GM19328 (cell line): ENCODE measurements around the gene AP2A1.

Experiments
- ATAC-seq: cut with Tn5 transposase; IDR thresholded peaks from one replicate; pipeline ENCODE4 v1.9.1; 2021; ENCODE audit warnings: mild to moderate bottlenecking, moderate library complexity; ENCODE audit not compliant: unreplicated experiment

Gene AP2A1

DNA sequence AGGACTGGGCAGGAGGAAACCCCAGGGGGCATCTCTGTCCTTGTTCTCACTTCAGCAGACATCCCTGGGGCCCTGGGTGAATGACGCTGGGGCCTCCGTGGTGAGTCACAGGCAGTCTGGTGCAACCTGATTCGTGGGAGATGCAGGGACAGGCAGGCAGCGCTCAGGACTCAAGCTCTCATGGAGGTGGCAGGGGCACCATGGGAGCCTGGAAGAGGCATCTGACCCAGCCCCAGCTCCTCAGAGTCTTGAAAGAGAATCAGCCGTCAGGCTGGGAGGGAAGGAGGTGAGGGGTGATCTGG lies 70.2 kb downstream of the AP2A1 start:
- no peak for ATAC-seq

DNA sequence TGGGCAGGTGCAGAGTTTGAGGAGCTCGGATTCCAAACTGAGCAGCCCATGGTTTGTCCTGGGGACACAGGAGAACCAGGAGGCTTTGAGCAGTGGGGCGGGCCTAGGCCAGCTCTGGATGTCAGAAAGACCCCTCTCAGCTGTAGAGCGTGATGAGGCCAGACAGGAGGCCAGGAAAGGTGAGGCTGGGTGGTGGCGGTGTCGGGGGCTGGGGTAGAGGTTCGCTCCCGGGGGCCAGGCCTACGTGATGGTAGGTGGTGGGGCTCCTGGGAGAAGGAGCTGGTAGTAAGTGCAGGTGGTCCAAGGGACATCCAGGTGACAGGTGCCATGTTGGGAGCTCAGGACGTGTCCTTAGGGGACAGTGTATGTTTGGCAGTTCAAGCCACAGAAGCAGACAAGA lies 70.6 kb downstream of the AP2A1 start:
- no peak for ATAC-seq

DNA sequence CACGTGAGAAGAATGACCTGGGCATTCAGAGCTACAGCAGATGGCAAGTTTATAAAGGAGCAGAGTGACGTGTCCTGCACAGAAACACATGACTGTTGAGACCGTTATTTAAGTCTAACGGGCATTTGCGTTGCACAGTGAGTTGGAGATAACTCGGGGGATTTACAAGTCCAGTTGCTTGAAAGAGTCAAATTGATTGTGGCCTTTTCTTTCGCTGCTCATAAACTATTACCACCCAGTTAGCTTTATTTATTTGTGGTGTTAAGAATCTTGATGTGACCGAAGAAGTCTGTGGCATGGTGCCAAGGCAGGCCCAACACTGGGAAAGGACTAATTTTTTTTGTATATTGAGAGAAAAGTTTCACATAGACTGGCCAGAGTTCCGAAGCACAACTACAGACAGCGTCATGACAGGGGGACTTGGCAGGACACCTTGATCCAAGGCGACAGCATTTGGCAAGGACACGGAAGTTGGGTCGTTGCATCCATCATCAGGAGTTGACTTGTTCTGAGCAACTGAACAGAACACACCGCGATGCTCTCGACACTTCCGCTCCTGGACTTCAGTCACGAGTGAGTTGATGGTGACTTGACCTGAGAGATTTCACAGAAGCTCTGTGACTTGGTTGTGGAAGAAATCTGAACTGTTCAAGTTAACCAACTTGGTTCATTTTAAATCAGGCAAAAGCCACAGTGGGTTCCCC lies 72.2 kb downstream of the AP2A1 start:
- no peak for ATAC-seq

DNA sequence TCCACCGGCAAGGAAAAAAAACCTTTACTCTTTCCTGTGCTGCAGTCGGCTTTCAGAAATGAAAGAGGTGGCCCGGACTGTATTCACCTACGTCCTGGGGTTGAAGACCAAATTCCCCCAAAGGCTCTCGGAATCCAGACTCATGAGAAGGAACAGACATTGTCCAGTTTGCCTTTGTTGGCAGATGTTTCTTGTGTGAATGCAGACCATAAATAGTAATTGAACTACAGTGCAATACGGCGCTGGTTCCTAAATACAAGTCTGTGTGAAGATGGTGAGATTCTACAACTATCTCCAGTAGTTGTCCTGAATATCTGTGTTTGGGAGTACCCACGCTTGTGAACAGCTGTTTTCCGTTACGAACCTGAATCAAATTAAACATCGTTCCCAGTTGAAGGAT lies 72.9 kb downstream of the AP2A1 start:
- ATAC-seq: no peak

DNA sequence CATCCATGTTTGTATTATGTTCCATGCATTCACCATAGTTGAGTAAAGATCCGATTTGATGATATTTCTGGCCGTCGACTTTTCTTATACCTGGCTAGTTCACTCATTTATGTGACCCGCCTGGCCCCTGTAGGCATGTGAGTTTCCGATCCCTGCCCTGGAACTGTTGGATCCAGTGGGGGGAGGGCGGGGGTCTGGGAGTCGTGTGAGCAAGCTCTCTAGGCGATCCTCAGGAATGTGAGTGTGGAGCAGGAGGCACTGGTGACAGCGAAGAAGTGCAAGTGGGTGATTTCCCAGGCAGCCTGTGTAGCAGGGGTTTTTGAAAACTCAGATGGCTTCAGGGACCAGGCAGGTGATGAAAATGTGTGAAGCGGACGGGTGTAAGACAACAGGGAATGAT lies 73.5 kb downstream of the AP2A1 start:
- ATAC-seq: no peak

DNA sequence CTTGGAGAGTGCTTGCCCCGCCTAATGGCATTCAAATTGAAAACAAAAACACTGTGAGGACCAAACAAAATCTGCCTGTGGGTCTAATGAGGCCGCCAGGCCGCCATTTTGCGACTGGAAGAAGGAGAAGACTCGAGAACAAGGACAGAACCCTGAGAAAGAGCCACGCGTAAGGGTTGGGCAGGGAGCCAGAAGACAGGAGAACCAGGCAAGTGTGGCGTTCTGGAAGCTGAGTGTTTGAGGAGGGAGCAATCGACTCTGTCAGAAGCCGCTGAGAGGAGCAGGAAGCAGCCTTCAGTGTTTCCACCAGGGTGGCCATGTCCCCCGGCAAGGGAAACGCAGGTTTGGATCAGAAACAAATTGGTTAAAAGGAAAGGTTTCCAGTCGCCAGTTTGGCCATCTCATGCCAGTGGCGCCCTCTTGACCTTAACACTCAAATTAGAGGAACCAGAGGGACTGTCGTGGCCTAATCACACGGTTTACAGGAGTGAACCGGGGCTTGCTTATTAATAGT lies 74.0 kb downstream of the AP2A1 start:
- ATAC-seq: no peak

DNA sequence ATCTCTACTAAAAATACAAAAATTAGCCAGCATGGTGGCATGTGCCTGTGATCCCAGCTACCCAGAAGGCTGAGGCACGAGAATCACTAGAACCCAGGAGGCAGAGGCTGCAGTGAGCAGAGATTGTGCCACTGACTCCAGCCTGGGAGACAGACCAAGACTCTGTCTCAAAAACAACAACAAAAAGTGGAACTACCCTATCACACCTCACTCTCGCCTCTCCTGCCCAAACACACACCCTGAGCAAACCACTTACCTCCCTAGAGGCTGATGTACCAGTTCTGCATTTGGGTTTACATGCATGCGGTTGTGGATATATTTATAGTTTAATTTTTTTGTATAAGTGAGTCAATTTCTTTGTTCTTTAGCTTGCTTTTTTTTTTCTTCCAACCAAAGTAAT lies 76.5 kb downstream of the AP2A1 start:
- ATAC-seq: no peak

DNA sequence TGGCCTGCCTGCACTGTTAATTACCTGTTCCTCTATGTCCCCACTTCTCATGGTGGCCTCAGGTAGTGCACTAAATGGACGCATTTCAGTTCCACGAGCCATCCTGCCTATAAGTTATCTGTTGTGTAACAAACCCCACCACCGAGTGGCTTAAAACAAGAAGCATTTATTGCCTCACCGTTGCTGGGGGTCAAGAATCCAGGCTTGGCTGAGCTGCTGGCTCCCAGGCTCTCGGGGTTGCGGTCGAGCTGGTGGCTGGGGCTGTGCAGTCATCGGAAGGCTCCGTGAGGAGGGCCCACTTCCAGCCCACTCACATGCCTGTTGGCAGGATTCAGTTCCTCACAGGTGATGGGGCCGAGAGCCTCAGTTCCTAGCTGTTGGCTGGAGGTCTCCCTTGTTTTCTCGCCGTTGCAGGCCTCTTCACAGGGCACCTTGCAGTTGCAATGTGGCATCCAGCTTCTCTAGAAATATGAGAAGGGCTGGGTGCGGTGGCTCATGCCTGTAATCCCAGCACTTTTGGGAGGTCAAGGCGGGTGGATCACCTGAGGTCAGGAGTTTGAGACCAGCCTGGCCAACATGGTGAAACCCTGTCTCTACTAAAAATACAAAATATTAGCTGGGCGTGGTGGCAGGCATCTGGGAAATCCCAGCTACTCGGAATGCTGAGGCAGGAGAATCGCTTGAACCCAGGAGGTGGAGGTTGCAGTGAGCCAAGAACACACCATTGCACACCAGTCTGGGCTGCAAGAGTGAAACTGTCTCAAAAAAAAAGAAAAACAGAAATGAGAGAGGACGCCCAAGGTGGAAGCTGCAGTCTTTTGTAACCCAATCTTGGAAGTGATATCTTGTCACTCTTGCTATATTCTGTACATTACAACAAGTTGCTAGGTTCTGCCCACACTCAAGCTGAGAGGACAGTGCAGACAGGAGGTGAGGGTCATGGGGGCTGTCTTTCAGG lies 77.6 kb downstream of the AP2A1 start:
- no peak for ATAC-seq

DNA sequence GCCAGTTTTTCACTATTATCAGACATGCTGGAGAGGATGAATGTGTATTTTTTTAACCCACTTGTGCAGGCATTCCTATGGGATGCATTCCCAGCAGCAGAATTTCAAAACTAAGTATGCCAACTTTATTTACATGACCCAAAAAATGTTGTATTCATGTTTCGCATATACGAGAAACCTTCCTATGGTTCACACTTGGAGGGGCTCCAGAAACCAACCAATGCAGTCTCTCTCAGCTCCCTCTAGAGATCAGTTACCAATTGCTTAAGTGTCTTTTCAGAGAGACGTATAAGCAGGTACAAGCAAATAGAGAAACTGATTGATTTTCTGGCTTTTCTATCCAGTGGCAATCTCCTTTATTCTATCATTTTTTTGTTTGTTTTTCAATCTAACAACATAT lies 78.6 kb downstream of the AP2A1 start:
- no peak for ATAC-seq

DNA sequence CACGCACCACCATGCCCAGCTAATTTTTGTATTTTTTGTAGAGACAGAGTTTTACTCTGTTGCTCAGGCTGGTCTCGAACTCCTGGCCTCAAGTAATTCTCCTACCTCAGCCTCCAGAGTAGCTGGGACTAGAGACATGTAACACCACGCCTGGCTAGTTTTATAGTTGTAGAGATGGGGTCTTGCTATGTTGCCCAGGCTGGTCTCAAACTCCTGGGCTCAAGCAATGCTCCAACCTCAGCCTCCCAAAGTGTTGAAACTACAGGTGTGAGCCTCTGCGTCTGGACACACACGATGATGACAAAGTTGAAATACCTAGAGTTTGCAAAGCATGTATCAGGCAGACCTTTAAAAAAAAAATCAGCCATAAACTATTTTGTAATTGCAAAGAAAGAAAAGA lies 79.6 kb downstream of the AP2A1 start:
- no peak for ATAC-seq

DNA sequence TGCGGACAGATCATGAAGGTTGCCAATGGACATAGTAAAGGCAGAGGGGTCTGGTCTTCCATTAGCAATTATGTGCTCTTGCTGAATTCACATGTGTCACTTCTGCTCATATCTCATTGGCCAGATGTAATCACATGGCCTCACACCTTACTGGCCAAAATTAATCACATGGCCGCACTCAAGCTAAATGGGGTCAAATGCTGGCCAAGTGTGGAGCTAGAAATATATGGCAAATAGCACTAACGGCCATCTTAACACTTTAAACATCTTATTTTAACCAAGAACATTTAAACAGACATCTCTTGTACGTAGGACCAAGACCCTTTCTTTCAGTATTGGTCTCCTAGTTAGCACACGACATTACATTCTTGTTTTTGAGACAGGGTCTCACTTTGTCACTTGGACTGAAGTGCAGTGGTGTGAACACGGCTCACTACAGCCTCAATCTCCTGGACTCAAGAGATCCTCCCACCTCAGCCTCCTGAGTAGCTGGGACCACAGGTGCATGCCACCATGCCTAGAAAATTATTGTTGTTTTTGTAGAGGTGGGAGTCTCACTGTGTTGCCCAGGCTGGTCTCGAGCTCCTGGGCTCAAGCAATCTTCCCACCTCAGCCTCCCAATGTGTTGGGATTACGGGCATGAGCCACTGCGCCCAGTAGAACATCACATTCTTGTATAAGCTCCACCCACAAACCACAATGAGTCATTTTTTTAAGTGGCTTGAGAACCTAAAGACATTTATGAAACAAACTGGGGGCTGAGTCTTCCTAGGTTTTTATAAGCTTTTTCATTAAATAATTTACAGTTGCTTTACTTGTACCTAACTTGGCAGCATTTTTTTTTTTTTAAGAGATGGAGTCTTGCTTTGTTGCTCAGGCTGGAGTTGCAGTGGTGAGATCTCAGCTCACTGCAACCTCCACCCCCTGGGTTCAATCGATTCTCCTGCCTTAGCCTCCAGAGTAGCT lies 81.2 kb downstream of the AP2A1 start:
- ATAC-seq: no peak

DNA sequence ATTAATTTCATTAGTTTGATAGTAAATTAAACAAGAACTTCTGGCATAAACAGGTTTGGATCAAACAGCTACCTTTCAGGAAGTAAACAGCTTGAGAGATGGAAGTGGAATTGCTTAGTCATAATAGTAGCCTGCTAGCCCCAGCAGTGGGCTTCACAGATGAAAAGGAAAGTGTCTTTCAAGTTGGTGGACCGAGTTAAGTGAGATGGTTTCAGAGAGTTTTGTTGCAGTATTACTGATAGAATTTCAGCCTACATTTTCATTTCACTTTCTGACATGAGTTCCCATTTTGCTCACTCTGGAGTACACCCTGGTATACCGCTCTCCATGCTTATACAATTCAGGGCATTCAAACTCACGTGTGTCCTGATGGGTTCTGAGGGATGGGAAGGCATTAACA lies 82.1 kb downstream of the AP2A1 start:
- no peak for ATAC-seq

DNA sequence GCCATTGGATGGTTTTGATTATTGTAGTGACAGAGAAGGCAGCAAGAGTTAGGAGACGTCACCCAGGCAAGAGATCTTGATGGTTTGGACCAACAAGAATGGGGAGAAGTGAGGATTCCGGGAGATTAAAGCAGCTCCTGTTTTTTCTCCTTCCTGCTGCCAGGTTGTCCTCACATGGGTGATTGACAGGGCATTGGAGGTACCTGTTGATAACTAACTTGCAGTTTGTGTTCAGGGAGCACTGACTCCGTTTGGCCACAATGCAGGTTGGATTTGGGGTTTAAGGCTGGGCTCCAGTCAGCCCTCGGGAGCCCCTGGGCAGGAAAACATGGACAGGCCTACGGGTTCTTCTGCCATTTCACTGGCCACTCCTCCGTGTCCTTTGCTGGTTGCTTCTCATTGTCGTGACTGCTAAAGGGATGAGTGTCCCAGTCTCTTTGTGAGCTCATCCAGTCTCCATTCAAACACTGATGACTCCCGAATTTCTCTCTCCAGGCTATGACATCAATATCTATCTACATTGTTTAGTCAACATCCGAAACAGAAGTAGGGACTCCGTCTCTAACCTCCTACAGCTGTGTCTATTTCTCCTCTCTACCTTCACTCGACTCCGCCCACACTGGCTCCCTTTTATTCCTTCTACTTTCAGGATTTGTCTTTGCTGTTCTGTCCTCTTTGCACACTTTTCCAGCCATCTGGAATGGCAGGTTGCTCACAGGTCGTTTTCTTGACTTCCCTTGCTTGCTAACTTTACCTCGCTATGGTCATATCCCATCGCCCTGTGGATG lies 82.8 kb downstream of the AP2A1 start:
- no peak for ATAC-seq

DNA sequence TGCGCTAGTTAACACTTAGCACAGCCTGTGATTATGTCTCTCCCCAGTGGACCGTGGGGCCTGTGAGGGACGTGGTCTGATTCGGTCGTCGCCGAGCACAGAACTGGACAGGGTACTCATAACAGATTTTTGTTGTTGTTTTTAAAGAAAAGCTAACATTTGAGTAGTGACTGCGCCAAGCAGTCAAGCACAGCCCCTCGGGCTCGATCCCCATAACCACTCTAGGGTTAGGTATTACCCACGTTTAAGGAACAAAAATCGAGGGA lies 83.4 kb downstream of the AP2A1 start:
- no peak for ATAC-seq

DNA sequence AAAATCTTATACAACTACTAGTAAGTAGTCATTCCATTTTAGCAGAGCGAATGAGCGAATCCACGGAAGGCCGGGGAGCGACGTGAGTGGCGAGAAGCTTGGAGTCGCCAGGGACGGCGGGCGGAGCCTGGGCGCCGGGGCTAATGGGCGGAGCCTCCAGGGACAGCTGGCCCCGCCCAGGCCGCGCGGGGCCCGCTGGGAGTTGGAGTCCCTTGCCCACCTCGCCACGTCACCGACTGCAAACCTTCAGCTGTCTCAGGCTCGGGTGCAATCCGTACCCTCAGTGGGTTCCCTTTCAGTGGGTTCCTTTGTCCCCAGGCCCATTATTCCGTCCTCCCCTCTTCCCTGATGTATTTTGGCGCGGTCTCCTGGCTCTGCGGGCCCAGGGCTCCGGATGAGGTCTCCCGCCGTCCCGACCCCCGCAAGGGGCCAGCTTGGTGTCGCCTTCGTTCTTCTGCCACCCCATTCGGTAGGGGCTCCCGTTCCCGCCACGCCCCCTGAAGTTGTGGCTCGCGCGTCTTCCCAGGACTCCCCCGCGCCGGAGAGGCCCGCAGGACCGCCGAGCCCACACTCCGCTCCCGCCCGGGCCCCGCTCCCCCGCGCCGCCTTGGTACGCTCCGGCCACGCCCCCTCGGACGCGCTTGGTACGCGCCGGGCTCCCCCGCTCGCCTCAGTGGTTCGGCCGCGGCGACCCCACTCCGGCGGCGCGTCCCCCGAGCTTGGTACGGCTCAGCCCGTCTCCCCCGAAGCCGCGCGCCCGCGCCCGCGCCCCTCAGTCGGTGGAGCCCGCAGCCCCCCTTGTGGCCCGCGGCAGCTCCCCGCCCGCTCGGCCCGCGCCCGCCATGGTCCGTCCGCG lies 83.9 kb downstream of the AP2A1 start, which contains the start of gene PTOV1:
TSS of gene PTOV1 (plus strand) at position 673 of the 856 bp plus-strand sequence.
- ATAC-seq: peak; percentile 61

DNA sequence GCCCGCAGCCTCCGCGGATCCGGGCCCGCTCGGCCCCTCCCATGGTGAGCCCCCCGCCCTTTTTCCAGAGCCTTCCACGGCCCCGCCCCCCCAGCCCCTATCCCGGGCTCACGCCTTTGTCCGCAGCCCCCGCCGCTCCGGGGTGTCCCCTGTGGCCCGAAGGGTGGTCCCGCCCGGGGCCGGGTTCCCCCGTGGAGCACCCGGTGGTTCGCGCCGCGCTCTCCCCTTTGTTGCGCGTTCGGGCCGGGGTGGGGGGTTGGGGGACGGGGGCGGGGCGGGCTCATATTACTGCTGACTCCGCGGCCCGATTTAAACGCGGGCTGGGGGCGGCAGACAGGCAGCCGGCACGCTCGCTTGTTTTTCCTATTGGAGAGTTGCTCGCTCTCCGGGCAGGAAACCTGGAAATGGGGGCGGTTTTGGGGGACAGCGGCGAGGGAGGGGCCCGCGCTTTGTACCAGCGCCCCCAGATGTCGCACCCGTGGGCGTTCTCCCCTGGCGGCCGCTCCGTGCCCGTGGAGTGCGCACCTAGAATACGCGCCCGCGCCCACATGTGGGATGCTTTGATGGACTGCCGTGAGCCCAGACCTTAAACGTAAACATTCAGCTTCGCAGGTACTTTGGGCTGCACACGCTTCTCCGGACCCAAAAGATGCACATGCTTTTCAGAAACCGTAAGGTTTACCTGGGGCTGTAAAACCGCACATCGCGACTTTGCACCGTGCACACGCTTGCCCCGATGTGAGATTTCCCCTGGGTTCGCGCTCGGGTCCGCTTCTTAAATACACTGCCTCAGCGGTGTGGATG lies 84.9 kb downstream of the AP2A1 start:
- no peak for ATAC-seq

DNA sequence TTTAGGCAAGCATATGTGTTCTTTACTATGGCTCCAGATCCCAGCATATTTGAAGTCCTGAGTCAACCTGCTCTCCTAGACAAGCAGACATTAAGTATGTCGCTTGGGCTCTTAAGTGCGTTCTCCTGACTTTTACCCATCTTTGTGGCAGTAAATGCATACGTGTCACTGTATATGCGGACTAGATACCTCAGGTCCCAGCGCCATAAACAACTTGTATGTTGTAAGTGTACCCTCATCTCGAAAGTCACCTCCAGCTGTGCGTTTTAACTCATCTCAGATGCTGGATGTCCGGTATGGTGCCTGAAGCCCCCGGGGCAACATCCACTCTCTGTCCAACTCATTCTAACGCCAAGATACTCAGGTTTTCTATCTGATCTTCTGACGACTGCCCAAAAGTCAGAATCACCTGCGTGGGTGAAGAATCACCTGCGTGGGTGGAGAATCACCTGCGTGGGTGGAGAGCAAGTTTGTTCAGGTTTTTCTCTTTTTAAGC lies 85.9 kb downstream of the AP2A1 start:
- ATAC-seq: no peak

DNA sequence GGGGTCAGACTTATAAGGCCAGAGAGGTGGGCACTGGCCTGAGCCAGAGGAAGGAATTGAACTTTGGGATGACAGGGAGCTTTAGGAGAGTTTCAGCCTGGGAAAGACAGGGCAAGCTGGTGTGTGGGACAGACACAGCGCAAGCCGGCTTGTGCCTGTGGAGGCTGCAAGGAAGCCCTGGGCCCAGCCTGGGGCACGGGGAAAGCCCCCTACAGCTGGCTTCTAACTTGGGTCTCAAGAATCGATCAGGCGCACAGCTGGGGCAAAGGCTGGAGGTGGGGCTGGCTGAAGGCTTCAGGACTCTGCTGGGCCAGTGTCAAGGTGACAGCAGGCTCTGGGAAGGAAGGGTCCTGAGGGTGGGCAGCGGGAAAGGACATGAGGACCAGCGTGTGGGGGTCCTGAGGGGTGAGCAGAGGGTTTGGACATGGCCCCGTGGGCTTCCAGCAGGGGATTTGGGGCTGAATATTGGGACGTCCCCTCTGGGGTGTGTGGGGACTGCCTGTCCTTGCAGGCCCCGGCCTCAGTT lies 87.1 kb downstream of the AP2A1 start:
- no peak for ATAC-seq
